ENCODE measurements around the gene PLEKHM3. TPM values are rescaled to one million over a fixed set of nuclear protein-coding genes. Genes with fewer than 3 reads are reported as not detected.

PLEKHM3 gene
- total RNA-seq, 6 experiments from 2014 or later: 4.4 to 13.4 (median 8.9) TPM

- TF ChIP-seq CTCF (IDR thresholded peaks at IDR 0.05) (no peak), POLR2A (IDR thresholded peaks at IDR 0.05) (no peak)
- ATAC-seq (no peak), DNase-seq (no peak)
- Histone ChIP-seq H3K4me3 (no peak overlapping the region), H3K36me3 (no peaks in the 10 kb centered on the region), H3K9me3 (no peaks in the 10 kb centered on the region), H3K27me3 (no peaks in the 10 kb centered on the region), H3K4me1 (peaks cover 0 to 35% (median 18%) of the 10 kb centered on the region in 4 donors), H3K27ac (peak overlapping the region; percentile 58 to 79 (median 64))
- intact Hi-C loops (cut with DNase I): no loop called here
- 92% methylated on average over 2 of the region's 2 CpGs for WGBS (ENCODE audit: insufficient coverage, low coverage, low lambda C conversion rate, missing lambda C conversion rate)
These were observed 241.8 kb downstream of the PLEKHM3 start for GRCh38 chr2:207783514-207783913.

- peak; percentile 93 to 98 (median 94) for ATAC-seq
- WGBS (ENCODE audit: insufficient coverage, low coverage, low lambda C conversion rate, missing lambda C conversion rate): 46% methylated on average over 7 of the region's 10 CpGs
- H3K27me3 ChIP-seq: no peaks in the 10 kb centered on the region
- peak overlapping the region; percentile 58 to 79 (median 64) for H3K27ac ChIP-seq
- no peak for TF ChIP-seq CTCF (IDR thresholded peaks at IDR 0.05)
- no peaks in the 10 kb centered on the region for H3K36me3 ChIP-seq
- H3K4me3 ChIP-seq: no peak overlapping the region
- peaks cover 0 to 36% (median 16%) of the 10 kb centered on the region in 4 donors for H3K4me1 ChIP-seq
- DNase-seq: peak; percentile 78 to 88 (median 84)
- intact Hi-C loops (cut with DNase I): no loop called here
- H3K9me3 ChIP-seq: no peaks in the 10 kb centered on the region
These were observed 242.9 kb downstream of the PLEKHM3 start for GRCh38 chr2:207782238-207783030.

GRCh38 chr2:207779523-207779922, 245.8 kb downstream of the PLEKHM3 start:
- H3K9me3 ChIP-seq: no peaks in the 10 kb centered on the region
- DNase-seq (no peak), ATAC-seq (no peak)
- WGBS (ENCODE audit: insufficient coverage, low coverage, low lambda C conversion rate, missing lambda C conversion rate): 78% methylated on average over 7 of the region's 11 CpGs
- no peaks in the 10 kb centered on the region for H3K27me3 ChIP-seq
- H3K4me1 ChIP-seq: peaks cover 0 to 58% (median 21%) of the 10 kb centered on the region in 4 donors
- intact Hi-C loops (cut with DNase I): no loop called here
- no peak overlapping the region for H3K27ac ChIP-seq
- no peak overlapping the region for H3K4me3 ChIP-seq
- TF ChIP-seq POLR2A (IDR thresholded peaks at IDR 0.05) (no peak), CTCF (IDR thresholded peaks at IDR 0.05) (no peak)
- no peaks in the 10 kb centered on the region for H3K36me3 ChIP-seq

- no peak overlapping the region for H3K4me3 ChIP-seq
- intact Hi-C loops (cut with DNase I): no loop called here
- DNase-seq (peak in 1 of 3 donors; percentile 40), ATAC-seq (no peak)
- no peaks in the 10 kb centered on the region for H3K27me3 ChIP-seq
- H3K36me3 ChIP-seq: no peaks in the 10 kb centered on the region
- WGBS (ENCODE audit: insufficient coverage, low coverage, low lambda C conversion rate, missing lambda C conversion rate): 77% methylated on average over 2 of the region's 4 CpGs
- TF ChIP-seq CTCF (IDR thresholded peaks at IDR 0.05) (no peak), POLR2A (IDR thresholded peaks at IDR 0.05) (no peak)
- no peaks in the 10 kb centered on the region for H3K9me3 ChIP-seq
- H3K27ac ChIP-seq: no peak overlapping the region
- peaks cover 0 to 58% (median 22%) of the 10 kb centered on the region in 4 donors for H3K4me1 ChIP-seq
These were observed 246.9 kb downstream of the PLEKHM3 start for GRCh38 chr2:207778298-207778882.

Measured in right lobe of liver (tissue), 6 donors.